NCI-H748 (cell line): Measurements from ENCODE around the gene CLEC4A.
A peak's percentile ranks its signal among the peaks of the same experiment; 100 is the strongest.
"Not testable (repeated sequence)": the region's sequence is repeated elsewhere in the genome, so short reads cannot be mapped to it uniquely, and the experiment has no call there.

ENCODE experiments used
- DNase-seq: peaks from one replicate; lab custom pipeline; 2025; ENCODE audit not compliant: unreplicated experiment; lab: John Stamatoyannopoulos, UW

CLEC4A gene

GRCh38 chr12:8133636-8134397, 10.4 kb downstream of the CLEC4A start:
- not testable (repeated sequence) for DNase-seq

GRCh38 chr12:8134398-8134930, 11.0 kb downstream of the CLEC4A start:
- DNase-seq: not testable (repeated sequence)

- not testable (repeated sequence) for DNase-seq
These were observed 18.2 kb downstream of the CLEC4A start for GRCh38 chr12:8141647-8142046.

GRCh38 chr12:8143261-8143660, 19.8 kb downstream of the CLEC4A start:
- DNase-seq: no peak

GRCh38 chr12:8145754-8146441, 22.5 kb downstream of the CLEC4A start:
- DNase-seq: no peak

- DNase-seq: no peak
These were observed 23.0 kb downstream of the CLEC4A start for GRCh38 chr12:8146442-8146771.

GRCh38 chr12:8154526-8154925, 31.1 kb downstream of the CLEC4A start:
- DNase-seq: no peak

- DNase-seq: no peak
These were observed 33.0 kb downstream of the CLEC4A start for GRCh38 chr12:8156416-8156815.

- no peak for DNase-seq
These were observed 33.4 kb downstream of the CLEC4A start, which contains the start of gene ZNF705A for GRCh38 chr12:8156845-8157244. Gene ZNF705A, plus strand, starts transcription at chr12:8157015. Its CDS starts 15,611 bp downstream, at chr12:8172626.

- no peak for DNase-seq
These were observed 34.2 kb downstream of the CLEC4A start for GRCh38 chr12:8157484-8158198.

GRCh38 chr12:8172911-8173310, 49.5 kb downstream of the CLEC4A start:
- not testable (repeated sequence) for DNase-seq

GRCh38 chr12:8179989-8180585, 56.7 kb downstream of the CLEC4A start:
- DNase-seq: peak; percentile 48

GRCh38 chr12:8181271-8181670, 57.9 kb downstream of the CLEC4A start:
- DNase-seq: not testable (repeated sequence)

- not testable (repeated sequence) for DNase-seq
These were observed 59.5 kb downstream of the CLEC4A start for GRCh38 chr12:8182923-8183322.

- DNase-seq: not testable (repeated sequence)
These were observed 59.9 kb downstream of the CLEC4A start for GRCh38 chr12:8183346-8183745.

GRCh38 chr12:8184206-8184605, 60.8 kb downstream of the CLEC4A start:
- DNase-seq: not testable (repeated sequence)

GRCh38 chr12:8188088-8188487, 64.7 kb downstream of the CLEC4A start:
- DNase-seq: not testable (repeated sequence)
